GM23338 (cell line): Measurements from ENCODE around the gene DACH1. TPM values are rescaled to one million over a fixed set of nuclear protein-coding genes. Genes with fewer than 3 reads are reported as not detected.

Experiments used
- ATAC-seq: fragments of 200-7000 bp; cut with Tn5 transposase; 3 replicates; pipeline ENCODE4 v1.9.1; 2020
- DNase-seq: peaks from one replicate; pipeline ENCODE4 v3.0.0-alpha.2; 2015; ENCODE audit warnings: low spot score
- H2AFZ ChIP-seq: fragments of 200-600 bp; sonication (generic); 2 replicates; pipeline ENCODE4 v1.8.0; 2016; ENCODE audit warnings: antibody characterized with exemption, mild to moderate bottlenecking, moderate library complexity
- H3F3A ChIP-seq: fragments of 200-600 bp; sonication (generic); replicated peaks from 2 replicates; pipeline ENCODE4 v1.8.0; 2017; ENCODE audit warnings: antibody characterized with exemption, mixed run types, low read depth
- H3K27ac ChIP-seq: fragments of 200-600 bp; sonication (generic); 2 replicates; pipeline ENCODE4 v1.6.1; 2016; ENCODE audit warnings: low read depth
- H3K27me3 ChIP-seq: fragments of 200-600 bp; sonication (generic); 2 replicates; pipeline ENCODE4 v1.8.0; 2016; ENCODE audit warnings: mild to moderate bottlenecking, mixed run types, moderate library complexity; ENCODE audit not compliant: insufficient read depth
- H3K36me3 ChIP-seq: fragments of 200-600 bp; sonication (generic); 2 replicates; pipeline ENCODE4 v1.8.0; 2016; ENCODE audit warnings: mild to moderate bottlenecking; ENCODE audit not compliant: insufficient read depth
- H3K4me1 ChIP-seq: fragments of 200-600 bp; sonication (generic); 2 replicates; pipeline ENCODE4 v1.8.0; 2016; ENCODE audit warnings: mild to moderate bottlenecking, moderate library complexity; ENCODE audit not compliant: insufficient read depth
- H3K4me2 ChIP-seq: fragments of 200-600 bp; sonication (generic); 2 replicates; pipeline ENCODE4 v1.7.1; 2017; ENCODE audit warnings: mixed run types
- H3K4me3 ChIP-seq: fragments of 200-600 bp; sonication (generic); 2 replicates; pipeline ENCODE4 v1.6.1; 2016; ENCODE audit warnings: mixed run types
- H3K79me2 ChIP-seq: fragments of 200-600 bp; sonication (generic); replicated peaks from 2 replicates; pipeline ENCODE4 v1.8.0; 2017; ENCODE audit warnings: mild to moderate bottlenecking; ENCODE audit not compliant: insufficient read depth
- H3K9me2 ChIP-seq: fragments of 200-600 bp; sonication (generic); 2 replicates; pipeline ENCODE4 v1.8.0; 2017; ENCODE audit not compliant: insufficient read depth
- H4K20me1 ChIP-seq: fragments of 200-600 bp; sonication (generic); replicated peaks from 2 replicates; pipeline ENCODE4 v1.8.0; 2017; ENCODE audit warnings: mild to moderate bottlenecking; ENCODE audit not compliant: insufficient read depth
- H3K27ac Mint-ChIP-seq: 2 replicates; pipeline ENCODE4 v1.8.0; 2020; ENCODE audit warnings: inconsistent platforms, mild to moderate bottlenecking, moderate library complexity, mixed read lengths
- H3K27me3 Mint-ChIP-seq: 3 replicates; pipeline ENCODE4 v1.8.0; 2022; ENCODE audit warnings: low read depth, mild to moderate bottlenecking, moderate library complexity, mixed read lengths, inconsistent platforms; ENCODE audit not compliant: insufficient read depth, poor library complexity
- H3K36me3 Mint-ChIP-seq: 3 replicates; pipeline ENCODE4 v1.8.0; 2021; ENCODE audit warnings: low read depth, mild to moderate bottlenecking, inconsistent platforms, moderate library complexity, mixed read lengths
- H3K4me1 Mint-ChIP-seq: 3 replicates; pipeline ENCODE4 v1.8.0; 2020; ENCODE audit warnings: mild to moderate bottlenecking, inconsistent platforms, mixed read lengths
- H3K4me3 Mint-ChIP-seq: 3 replicates; pipeline ENCODE4 v1.8.0; 2021; ENCODE audit warnings: moderate library complexity, mild to moderate bottlenecking, inconsistent platforms, mixed read lengths
- H3K9me3 Mint-ChIP-seq: 3 replicates; pipeline ENCODE4 v1.8.0; 2020; ENCODE audit warnings: moderate library complexity, mild to moderate bottlenecking, inconsistent platforms, mixed read lengths
- CREB1 ChIP-seq: fragments of 250-450 bp; sonication (Bioruptor Pico); IDR thresholded peaks from 2 replicates; pipeline ENCODE4 v1.5.0; 2020; ENCODE audit warnings: low read depth, mild to moderate bottlenecking, moderate library complexity
- STAT1 ChIP-seq: IDR thresholded peaks from one replicate; pipeline ENCODE4 v1.6.1; 2016; ENCODE audit warnings: antibody characterized with exemption; ENCODE audit not compliant: unreplicated experiment
- ZNF331 ChIP-seq: fragments of 250-450 bp; sonication (Bioruptor Pico); IDR thresholded peaks from 2 replicates; pipeline ENCODE4 v1.5.0; 2020; ENCODE audit warnings: low read depth, mild to moderate bottlenecking, moderate library complexity
- polyA plus RNA-seq: library from polyadenylated mRNA; unstranded; fragments of >200 nt; fragmentation: Nextera tagmentation; extraction: Ambion mirVana; gene quantifications from 2 replicates; pipeline ENCODE4 v1.2.1, GENCODE V29; 2016
- total RNA-seq: library from RNA; depleted of rRNA; stranded (reverse); fragments of >200 nt; shearing (Covaris generic); gene quantifications from 2 replicates; pipeline ENCODE4 v1.2.3, GENCODE V29; 2014
- TF ChIP-seq, protein P1 (sequence below): fragments of 250-450 bp; sonication (Bioruptor Pico); IDR thresholded peaks from 2 replicates; pipeline ENCODE4 v1.5.0; 2020; ENCODE audit warnings: mild to moderate bottlenecking, moderate library complexity
- TF ChIP-seq, protein P2 (sequence below), 2 experiments: fragments of 200-600 bp in 1 of 2; sonication (generic) in 1 of 2; conservative IDR thresholded peaks; 2 replicates each; pipeline versions ENCODE4 v1.5.1 to v1.6.1; 2016 to 2017; ENCODE audit warnings: antibody characterized with exemption in 2 of 2, low read depth in 2 of 2, mild to moderate bottlenecking in 2 of 2, moderate library complexity in 1 of 2

DACH1 gene
- total and polyA plus RNA-seq, 2 experiments from 2014 or later, result 0.45 to 0.57 TPM

DNA sequence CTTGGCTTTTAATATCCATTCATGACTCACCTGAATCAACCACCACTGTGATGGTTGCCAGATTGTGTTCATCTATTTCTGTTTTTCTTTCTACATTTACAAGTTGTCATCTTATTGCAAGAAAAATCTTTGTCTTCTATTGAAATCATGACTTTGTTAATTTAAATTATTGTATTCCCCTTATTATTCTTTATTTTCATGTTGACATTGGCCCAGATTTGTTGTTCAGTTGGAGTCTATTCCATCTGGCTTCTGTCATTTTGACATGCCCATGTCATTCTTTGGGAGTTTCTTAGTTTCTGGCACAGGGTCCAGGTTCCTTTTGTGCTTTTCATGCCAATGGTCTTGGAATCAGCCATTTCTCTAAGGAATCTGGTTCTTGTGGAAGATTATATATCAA, 19.9 kb upstream of the DACH1 start (continued):
- TF ChIP-seq, protein P1, sequence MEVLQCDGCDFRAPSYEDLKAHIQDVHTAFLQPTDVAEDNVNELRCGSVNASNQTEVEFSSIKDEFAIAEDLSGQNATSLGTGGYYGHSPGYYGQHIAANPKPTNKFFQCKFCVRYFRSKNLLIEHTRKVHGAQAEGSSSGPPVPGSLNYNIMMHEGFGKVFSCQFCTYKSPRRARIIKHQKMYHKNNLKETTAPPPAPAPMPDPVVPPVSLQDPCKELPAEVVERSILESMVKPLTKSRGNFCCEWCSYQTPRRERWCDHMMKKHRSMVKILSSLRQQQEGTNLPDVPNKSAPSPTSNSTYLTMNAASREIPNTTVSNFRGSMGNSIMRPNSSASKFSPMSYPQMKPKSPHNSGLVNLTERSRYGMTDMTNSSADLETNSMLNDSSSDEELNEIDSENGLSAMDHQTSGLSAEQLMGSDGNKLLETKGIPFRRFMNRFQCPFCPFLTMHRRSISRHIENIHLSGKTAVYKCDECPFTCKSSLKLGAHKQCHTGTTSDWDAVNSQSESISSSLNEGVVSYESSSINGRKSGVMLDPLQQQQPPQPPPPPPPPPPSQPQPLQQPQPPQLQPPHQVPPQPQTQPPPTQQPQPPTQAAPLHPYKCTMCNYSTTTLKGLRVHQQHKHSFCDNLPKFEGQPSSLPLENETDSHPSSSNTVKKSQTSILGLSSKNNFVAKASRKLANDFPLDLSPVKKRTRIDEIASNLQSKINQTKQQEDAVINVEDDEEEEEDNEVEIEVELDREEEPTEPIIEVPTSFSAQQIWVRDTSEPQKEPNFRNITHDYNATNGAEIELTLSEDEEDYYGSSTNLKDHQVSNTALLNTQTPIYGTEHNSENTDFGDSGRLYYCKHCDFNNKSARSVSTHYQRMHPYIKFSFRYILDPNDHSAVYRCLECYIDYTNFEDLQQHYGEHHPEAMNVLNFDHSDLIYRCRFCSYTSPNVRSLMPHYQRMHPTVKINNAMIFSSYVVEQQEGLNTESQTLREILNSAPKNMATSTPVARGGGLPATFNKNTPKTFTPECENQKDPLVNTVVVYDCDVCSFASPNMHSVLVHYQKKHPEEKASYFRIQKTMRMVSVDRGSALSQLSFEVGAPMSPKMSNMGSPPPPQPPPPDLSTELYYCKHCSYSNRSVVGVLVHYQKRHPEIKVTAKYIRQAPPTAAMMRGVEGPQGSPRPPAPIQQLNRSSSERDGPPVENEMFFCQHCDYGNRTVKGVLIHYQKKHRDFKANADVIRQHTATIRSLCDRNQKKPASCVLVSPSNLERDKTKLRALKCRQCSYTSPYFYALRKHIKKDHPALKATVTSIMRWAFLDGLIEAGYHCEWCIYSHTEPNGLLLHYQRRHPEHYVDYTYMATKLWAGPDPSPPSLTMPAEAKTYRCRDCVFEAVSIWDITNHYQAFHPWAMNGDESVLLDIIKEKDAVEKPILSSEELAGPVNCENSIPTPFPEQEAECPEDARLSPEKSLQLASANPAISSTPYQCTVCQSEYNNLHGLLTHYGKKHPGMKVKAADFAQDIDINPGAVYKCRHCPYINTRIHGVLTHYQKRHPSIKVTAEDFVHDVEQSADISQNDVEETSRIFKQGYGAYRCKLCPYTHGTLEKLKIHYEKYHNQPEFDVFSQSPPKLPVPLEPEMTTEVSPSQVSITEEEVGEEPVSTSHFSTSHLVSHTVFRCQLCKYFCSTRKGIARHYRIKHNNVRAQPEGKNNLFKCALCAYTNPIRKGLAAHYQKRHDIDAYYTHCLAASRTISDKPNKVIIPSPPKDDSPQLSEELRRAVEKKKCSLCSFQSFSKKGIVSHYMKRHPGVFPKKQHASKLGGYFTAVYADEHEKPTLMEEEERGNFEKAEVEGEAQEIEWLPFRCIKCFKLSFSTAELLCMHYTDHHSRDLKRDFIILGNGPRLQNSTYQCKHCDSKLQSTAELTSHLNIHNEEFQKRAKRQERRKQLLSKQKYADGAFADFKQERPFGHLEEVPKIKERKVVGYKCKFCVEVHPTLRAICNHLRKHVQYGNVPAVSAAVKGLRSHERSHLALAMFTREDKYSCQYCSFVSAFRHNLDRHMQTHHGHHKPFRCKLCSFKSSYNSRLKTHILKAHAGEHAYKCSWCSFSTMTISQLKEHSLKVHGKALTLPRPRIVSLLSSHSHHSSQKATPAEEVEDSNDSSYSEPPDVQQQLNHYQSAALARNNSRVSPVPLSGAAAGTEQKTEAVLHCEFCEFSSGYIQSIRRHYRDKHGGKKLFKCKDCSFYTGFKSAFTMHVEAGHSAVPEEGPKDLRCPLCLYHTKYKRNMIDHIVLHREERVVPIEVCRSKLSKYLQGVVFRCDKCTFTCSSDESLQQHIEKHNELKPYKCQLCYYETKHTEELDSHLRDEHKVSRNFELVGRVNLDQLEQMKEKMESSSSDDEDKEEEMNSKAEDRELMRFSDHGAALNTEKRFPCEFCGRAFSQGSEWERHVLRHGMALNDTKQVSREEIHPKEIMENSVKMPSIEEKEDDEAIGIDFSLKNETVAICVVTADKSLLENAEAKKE, result no peak

DNA sequence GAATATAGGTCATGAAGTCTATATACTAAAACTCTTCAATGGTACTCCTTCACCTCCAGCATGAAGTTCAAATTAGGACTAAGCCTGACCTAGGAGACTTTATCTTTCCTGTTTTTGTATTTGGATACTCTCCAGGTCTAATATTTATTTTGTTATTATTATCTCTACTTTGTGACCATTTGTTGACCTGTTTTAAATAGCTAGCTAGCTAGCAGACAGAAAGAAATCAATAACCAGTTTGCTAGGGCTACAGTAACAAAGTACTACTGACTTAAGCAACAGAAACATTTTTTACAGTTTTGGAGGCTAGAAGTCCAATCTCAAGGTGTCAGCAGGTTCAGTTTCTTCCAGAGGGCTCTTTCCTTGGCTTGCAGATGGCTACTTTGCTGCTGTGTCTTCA, 15.1 kb upstream of the DACH1 start:
- Mint-ChIP-seq H3K27me3 (peaks cover 1% of the 10 kb centered on the region), H3K27ac (no peak overlapping the region), H3K4me3 (no peak overlapping the region), H3K4me1 (peaks cover 22% of the 10 kb centered on the region), H3K36me3 (peaks cover 6% of the 10 kb centered on the region), H3K9me3 (peaks cover 17% of the 10 kb centered on the region; the same call in 2 of the 3 replicates)
- Histone ChIP-seq H3K4me1 (peaks cover 12% of the 10 kb centered on the region; the same call in 1 of the 2 replicates), H3K27ac (no peak overlapping the region), H3K4me3 (no peak overlapping the region), H2AFZ (no peak overlapping the region), H3K36me3 (no peaks in the 10 kb centered on the region), H3K79me2 (no peaks in the 10 kb centered on the region), H3K9me2 (no peaks in the 10 kb centered on the region), H4K20me1 (no peaks in the 10 kb centered on the region), H3F3A (no peaks in the 10 kb centered on the region), H3K27me3 (no peaks in the 10 kb centered on the region), H3K4me2 (no peak overlapping the region)
- ATAC-seq, result no peak
- TF ChIP-seq ZNF331 (CRISPR knock-in tag) (no peak), STAT1 (no peak), CREB1 (CRISPR knock-in tag) (no peak)
- TF ChIP-seq, protein P2, sequence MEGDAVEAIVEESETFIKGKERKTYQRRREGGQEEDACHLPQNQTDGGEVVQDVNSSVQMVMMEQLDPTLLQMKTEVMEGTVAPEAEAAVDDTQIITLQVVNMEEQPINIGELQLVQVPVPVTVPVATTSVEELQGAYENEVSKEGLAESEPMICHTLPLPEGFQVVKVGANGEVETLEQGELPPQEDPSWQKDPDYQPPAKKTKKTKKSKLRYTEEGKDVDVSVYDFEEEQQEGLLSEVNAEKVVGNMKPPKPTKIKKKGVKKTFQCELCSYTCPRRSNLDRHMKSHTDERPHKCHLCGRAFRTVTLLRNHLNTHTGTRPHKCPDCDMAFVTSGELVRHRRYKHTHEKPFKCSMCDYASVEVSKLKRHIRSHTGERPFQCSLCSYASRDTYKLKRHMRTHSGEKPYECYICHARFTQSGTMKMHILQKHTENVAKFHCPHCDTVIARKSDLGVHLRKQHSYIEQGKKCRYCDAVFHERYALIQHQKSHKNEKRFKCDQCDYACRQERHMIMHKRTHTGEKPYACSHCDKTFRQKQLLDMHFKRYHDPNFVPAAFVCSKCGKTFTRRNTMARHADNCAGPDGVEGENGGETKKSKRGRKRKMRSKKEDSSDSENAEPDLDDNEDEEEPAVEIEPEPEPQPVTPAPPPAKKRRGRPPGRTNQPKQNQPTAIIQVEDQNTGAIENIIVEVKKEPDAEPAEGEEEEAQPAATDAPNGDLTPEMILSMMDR (conservative IDR thresholded peaks at IDR 0.05; ENCODE audit: low read depth in 2 of 2), result no peak
- TF ChIP-seq, protein P1, result no peak
- DNase-seq, result no peak
